OCI-LY3 (cell line): ENCODE data around the gene APPL2.

ENCODE experiments used
- H2AFZ ChIP-seq: fragments of 200-600, 300-600 bp; shearing (Covaris generic); 2 replicates; pipeline ENCODE4 v1.6.0; 2014; ENCODE audit warnings: antibody characterized with exemption, low read depth, low read length
- H3K27ac ChIP-seq: fragments of 200-600, 300-600 bp; sonication (generic); 2 replicates; pipeline ENCODE4 v1.5.1; 2014; ENCODE audit warnings: mild to moderate bottlenecking, low read length, moderate library complexity, mixed read lengths
- H3K27me3 ChIP-seq: fragments of 200-600, 300-600 bp; sonication (generic); 2 replicates; pipeline ENCODE4 v1.6.1; 2014; ENCODE audit warnings: low read depth, low read length, mixed read lengths
- H3K36me3 ChIP-seq: fragments of 200-600, 300-600 bp; sonication (generic); replicated peaks from 2 replicates; pipeline ENCODE3; 2014; ENCODE audit warnings: low read depth, low read length, mixed read lengths
- H3K4me1 ChIP-seq: fragments of 300-600, 200-600 bp; sonication (generic); 2 replicates; pipeline ENCODE4 v1.6.1; 2014; ENCODE audit warnings: low read length, mixed read lengths
- H3K4me2 ChIP-seq: fragments of 200-600, 300-600 bp; sonication (generic); 2 replicates; pipeline ENCODE4 v1.6.1; 2014; ENCODE audit warnings: low read length, mixed read lengths
- H3K4me3 ChIP-seq: fragments of 300-600, 200-600 bp; sonication (generic); 2 replicates; pipeline ENCODE4 v1.5.1; 2014; ENCODE audit warnings: antibody characterized with exemption, mild to moderate bottlenecking, low read length, moderate library complexity
- H3K79me2 ChIP-seq: fragments of 300-600, 200-600 bp; shearing (Covaris generic); 2 replicates; pipeline ENCODE4 v1.6.1; 2014; ENCODE audit warnings: mild to moderate bottlenecking, low read length, mixed read lengths
- H3K9ac ChIP-seq: fragments of 300-600, 200-600 bp; shearing (Covaris generic); 2 replicates; pipeline ENCODE4 v1.6.0; 2014; ENCODE audit warnings: mild to moderate bottlenecking, low read length, moderate library complexity
- H3K9me3 ChIP-seq: fragments of 200-600, 300-600 bp; shearing (Covaris generic); 2 replicates; pipeline ENCODE4 v1.6.1; 2014; ENCODE audit warnings: low read length, mixed read lengths; ENCODE audit not compliant: insufficient read depth
- H4K20me1 ChIP-seq: fragments of 200-600, 300-600 bp; sonication (generic); 2 replicates; pipeline ENCODE4 v1.6.1; 2016; ENCODE audit warnings: low read length, mixed read lengths; ENCODE audit not compliant: insufficient read depth
- CTCF ChIP-seq: fragments of 200-600, 300-600 bp; sonication (generic); IDR thresholded peaks from 2 replicates; pipeline ENCODE4 v1.5.1; 2014; ENCODE audit warnings: antibody characterized with exemption, low read length, low read depth
- EZH2phosphoT487 ChIP-seq: fragments of 200-600 bp; shearing (Covaris generic); IDR thresholded peaks from 2 replicates; pipeline ENCODE4 v1.6.1; 2018; ENCODE audit warnings: antibody characterized with exemption, mixed run types, low read depth

Gene APPL2

GRCh38 chr12:105209091-105209490 lies 26.9 kb downstream of the APPL2 start:
- TF ChIP-seq EZH2phosphoT487, result no peak
- no peak for TF ChIP-seq CTCF
- Histone ChIP-seq H3K27ac (no peak overlapping the region), H2AFZ (no peak overlapping the region), H3K4me1 (no peaks in the 10 kb centered on the region), H3K4me2 (no peak overlapping the region), H3K27me3 (no peaks in the 10 kb centered on the region), H3K79me2 (no peaks in the 10 kb centered on the region), H3K4me3 (no peak overlapping the region), H4K20me1 (no peaks in the 10 kb centered on the region), H3K9me3 (no peaks in the 10 kb centered on the region), H3K9ac (no peak overlapping the region), H3K36me3 (no peaks in the 10 kb centered on the region)

DNA sequence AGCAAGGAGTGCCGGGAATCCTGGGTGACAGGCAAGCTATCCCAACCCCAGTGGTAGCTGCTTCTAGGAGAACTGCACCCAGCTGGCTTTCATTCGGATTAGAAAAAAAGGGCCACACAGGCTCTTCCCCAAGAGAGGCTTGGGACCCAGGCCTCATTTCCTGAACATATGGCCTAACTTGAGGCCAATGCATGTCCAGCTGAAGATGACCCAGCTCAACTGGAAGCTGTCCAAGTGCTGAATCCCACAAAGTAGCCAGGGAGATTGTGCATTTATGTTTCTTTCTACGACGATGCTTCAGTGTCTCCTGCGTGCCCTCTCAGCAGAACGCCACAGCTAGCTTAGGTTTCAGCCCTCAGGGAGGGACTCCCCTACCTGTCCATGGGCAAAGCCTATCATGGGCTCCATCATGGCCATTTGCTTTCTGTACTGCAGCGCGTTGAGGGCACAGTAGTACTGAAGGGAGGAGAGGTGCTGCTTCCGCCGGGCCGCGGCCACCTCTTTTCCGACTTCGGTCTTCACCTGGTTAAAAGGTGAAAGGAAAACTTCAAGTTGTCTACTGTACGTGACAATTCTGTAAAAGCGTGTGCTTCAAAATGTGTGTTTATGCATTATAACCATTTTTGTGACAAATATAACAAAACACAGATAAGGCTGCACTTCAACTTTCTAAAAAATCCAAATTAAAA lies 29.1 kb downstream of the APPL2 start:
- Histone ChIP-seq H3K36me3 (no peaks in the 10 kb centered on the region), H2AFZ (no peak overlapping the region), H3K4me3 (no peak overlapping the region), H3K27ac (no peak overlapping the region), H3K4me1 (no peaks in the 10 kb centered on the region), H3K4me2 (no peak overlapping the region), H3K9me3 (no peaks in the 10 kb centered on the region), H3K27me3 (no peaks in the 10 kb centered on the region), H4K20me1 (no peaks in the 10 kb centered on the region), H3K9ac (no peak overlapping the region), H3K79me2 (no peaks in the 10 kb centered on the region)
- no peak for TF ChIP-seq EZH2phosphoT487
- TF ChIP-seq CTCF, result no peak

DNA sequence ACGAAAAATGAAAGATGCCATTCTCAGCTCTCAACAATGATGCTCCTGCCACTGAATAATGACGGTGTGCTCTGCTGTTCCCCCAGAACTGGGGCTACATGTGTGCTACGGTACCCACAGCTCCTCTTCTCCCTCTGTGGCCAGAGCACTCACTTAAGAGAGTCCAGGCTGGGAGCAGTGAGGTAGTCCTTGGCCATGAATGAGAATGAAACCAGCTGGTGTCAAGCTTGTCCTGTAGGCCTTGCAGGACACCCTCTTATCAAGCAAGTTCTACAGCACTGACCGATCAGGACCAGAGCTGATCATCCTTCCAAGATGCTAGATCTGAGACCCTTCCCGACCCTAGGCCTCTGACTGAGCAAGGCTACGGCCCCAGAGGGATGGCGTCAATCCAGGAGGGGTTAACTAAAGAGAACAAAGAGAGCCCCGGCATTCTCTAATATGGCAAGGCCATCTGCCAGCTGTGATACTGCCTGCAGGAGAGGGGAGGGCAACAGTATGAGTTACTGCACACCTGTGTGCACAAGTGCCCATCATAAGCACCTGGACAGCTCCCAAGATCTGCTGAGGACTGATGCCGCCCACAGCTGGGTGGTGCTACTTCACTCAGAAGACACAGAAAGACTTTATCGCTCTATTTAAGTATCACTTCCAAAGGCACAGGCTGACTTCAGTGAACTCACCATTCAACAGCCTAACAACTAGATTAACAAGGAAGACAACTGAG lies 30.5 kb downstream of the APPL2 start:
- no peak overlapping the region for H3K4me3 ChIP-seq
- no peak overlapping the region for H3K9ac ChIP-seq
- H4K20me1 ChIP-seq, result no peaks in the 10 kb centered on the region
- no peak overlapping the region for H3K4me2 ChIP-seq
- TF ChIP-seq CTCF (no peak), EZH2phosphoT487 (no peak)
- H3K27ac ChIP-seq, result no peak overlapping the region
- H3K79me2 ChIP-seq, result no peaks in the 10 kb centered on the region
- H3K4me1 ChIP-seq, result no peaks in the 10 kb centered on the region
- no peaks in the 10 kb centered on the region for H3K27me3 ChIP-seq
- no peaks in the 10 kb centered on the region for H3K9me3 ChIP-seq
- H3K36me3 ChIP-seq, result peaks cover 1% of the 10 kb centered on the region
- H2AFZ ChIP-seq, result no peak overlapping the region

DNA sequence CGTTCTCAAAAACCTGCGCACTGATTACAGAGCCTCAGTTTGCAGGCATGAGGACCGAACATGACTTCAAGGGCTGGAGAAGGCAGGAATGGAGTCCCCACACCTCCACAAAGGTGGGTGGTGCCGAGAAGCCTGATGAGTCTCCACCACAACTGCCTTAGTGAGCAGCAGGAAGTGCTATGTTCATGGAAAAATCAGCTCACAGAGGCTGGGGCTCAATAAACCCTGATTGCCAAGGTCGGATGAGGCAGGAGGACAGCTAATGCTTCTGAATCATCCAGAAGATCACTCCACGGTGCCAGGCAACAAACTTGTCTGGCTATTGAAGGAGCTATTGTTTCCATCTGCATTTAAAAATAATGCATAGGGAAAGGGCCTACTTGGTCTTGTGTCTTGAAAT lies 31.1 kb downstream of the APPL2 start:
- Histone ChIP-seq H2AFZ (no peak overlapping the region), H4K20me1 (no peaks in the 10 kb centered on the region), H3K9me3 (no peaks in the 10 kb centered on the region), H3K27ac (no peak overlapping the region), H3K79me2 (no peaks in the 10 kb centered on the region), H3K4me2 (no peak overlapping the region), H3K36me3 (peaks cover 3% of the 10 kb centered on the region), H3K4me3 (no peak overlapping the region), H3K27me3 (no peaks in the 10 kb centered on the region), H3K4me1 (no peaks in the 10 kb centered on the region), H3K9ac (no peak overlapping the region)
- TF ChIP-seq CTCF (no peak), EZH2phosphoT487 (no peak)
